DOHH2 (cell line): ENCODE results near the gene CPNE1.

Experiments used
- H3F3A ChIP-seq: fragments of 200-600 bp; sonication (generic), shearing (Covaris generic); 2 replicates; pipeline ENCODE4 v1.6.0; 2016; ENCODE audit warnings: antibody characterized with exemption, mild to moderate bottlenecking; ENCODE audit not compliant: control insufficient read depth, insufficient read depth
- H3K27ac ChIP-seq: fragments of 200-600 bp; sonication (generic); 2 replicates; pipeline ENCODE4 v1.5.1; 2014; ENCODE audit warnings: low read depth, mild to moderate bottlenecking, low read length, moderate library complexity
- H3K27me3 ChIP-seq: fragments of 200-600 bp; sonication (generic); 2 replicates; pipeline ENCODE4 v1.6.1; 2014; ENCODE audit warnings: mild to moderate bottlenecking, low read length, mixed read lengths; ENCODE audit not compliant: control insufficient read depth
- H3K36me3 ChIP-seq: fragments of 200-600 bp; sonication (generic); 2 replicates; pipeline ENCODE4 v1.6.1; 2014; ENCODE audit warnings: mild to moderate bottlenecking, low read length, moderate library complexity, mixed read lengths; ENCODE audit not compliant: control insufficient read depth
- H3K4me1 ChIP-seq: fragments of 200-600 bp; sonication (generic); 2 replicates; pipeline ENCODE4 v1.6.1; 2014; ENCODE audit warnings: mild to moderate bottlenecking, low read length, mixed read lengths; ENCODE audit not compliant: control insufficient read depth
- H3K4me2 ChIP-seq: fragments of 200-600 bp; sonication (generic); 2 replicates; pipeline ENCODE4 v1.6.0; 2014; ENCODE audit warnings: mild to moderate bottlenecking, low read length, moderate library complexity
- H3K4me3 ChIP-seq: fragments of 200-600 bp; sonication (generic); 2 replicates; pipeline ENCODE4 v1.5.1; 2014; ENCODE audit warnings: mild to moderate bottlenecking, low read length, mixed read lengths
- H3K79me2 ChIP-seq: fragments of 200-600 bp; sonication (generic); 2 replicates; pipeline ENCODE4 v1.6.1; 2014; ENCODE audit warnings: mild to moderate bottlenecking, low read length, mixed read lengths; ENCODE audit not compliant: control insufficient read depth
- H3K9me2 ChIP-seq: fragments of 200-600 bp; sonication (generic); replicated peaks from 2 replicates; pipeline ENCODE4 v1.6.1; 2014; ENCODE audit warnings: mild to moderate bottlenecking, low read length, mixed read lengths; ENCODE audit not compliant: control insufficient read depth
- H3K9me3 ChIP-seq: fragments of 200-600 bp; sonication (generic); 2 replicates; pipeline ENCODE4 v1.6.1; 2014; ENCODE audit warnings: antibody characterized with exemption, low read length, mixed read lengths; ENCODE audit not compliant: control insufficient read depth, insufficient read depth
- H4K20me1 ChIP-seq: fragments of 200-600 bp; sonication (generic); 2 replicates; pipeline ENCODE4 v1.6.0; 2014; ENCODE audit warnings: low read depth, mild to moderate bottlenecking, antibody characterized with exemption, low read length, moderate library complexity; ENCODE audit not compliant: control insufficient read depth, insufficient read depth
- EZH2phosphoT487 ChIP-seq: fragments of 200-600 bp; sonication (generic); IDR thresholded peaks from 2 replicates; pipeline ENCODE4 v1.6.1; 2017; ENCODE audit warnings: borderline replicate concordance, mild to moderate bottlenecking, antibody characterized with exemption, low read length, moderate library complexity, mixed read lengths
- TF ChIP-seq, protein P1 (sequence below): fragments of 200-600 bp; sonication (generic); IDR thresholded peaks from one replicate; pipeline ENCODE4 v1.5.1; 2014; ENCODE audit warnings: antibody characterized with exemption, mild to moderate bottlenecking, low read depth, low read length; ENCODE audit not compliant: poor library complexity, severe bottlenecking

Gene CPNE1

DNA sequence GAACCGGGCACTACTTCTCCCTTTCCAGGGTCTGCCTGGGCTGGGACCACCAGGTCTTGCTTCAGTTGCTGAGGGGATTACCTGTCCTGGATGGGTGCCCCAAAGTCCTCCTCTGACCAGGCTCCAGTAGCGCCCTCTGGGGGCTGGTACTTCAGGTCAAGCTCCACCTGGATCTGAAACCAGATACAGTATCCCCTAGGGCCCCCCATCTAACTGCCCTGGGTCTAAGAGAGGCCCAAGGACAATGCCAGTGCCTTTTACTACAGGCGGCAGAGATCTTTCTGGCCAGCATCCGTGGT, 60.3 kb downstream of the CPNE1 start:
- Histone ChIP-seq H3F3A (no peaks in the 10 kb centered on the region), H3K9me3 (no peaks in the 10 kb centered on the region), H3K4me2 (no peak overlapping the region), H3K36me3 (no peaks in the 10 kb centered on the region), H3K27me3 (peaks cover 23% of the 10 kb centered on the region), H4K20me1 (no peaks in the 10 kb centered on the region), H3K9me2 (no peaks in the 10 kb centered on the region), H3K79me2 (no peaks in the 10 kb centered on the region), H3K27ac (no peak overlapping the region), H3K4me1 (peaks cover 15% of the 10 kb centered on the region), H3K4me3 (no peak overlapping the region)
- TF ChIP-seq EZH2phosphoT487, result no peak
- TF ChIP-seq, protein P1, sequence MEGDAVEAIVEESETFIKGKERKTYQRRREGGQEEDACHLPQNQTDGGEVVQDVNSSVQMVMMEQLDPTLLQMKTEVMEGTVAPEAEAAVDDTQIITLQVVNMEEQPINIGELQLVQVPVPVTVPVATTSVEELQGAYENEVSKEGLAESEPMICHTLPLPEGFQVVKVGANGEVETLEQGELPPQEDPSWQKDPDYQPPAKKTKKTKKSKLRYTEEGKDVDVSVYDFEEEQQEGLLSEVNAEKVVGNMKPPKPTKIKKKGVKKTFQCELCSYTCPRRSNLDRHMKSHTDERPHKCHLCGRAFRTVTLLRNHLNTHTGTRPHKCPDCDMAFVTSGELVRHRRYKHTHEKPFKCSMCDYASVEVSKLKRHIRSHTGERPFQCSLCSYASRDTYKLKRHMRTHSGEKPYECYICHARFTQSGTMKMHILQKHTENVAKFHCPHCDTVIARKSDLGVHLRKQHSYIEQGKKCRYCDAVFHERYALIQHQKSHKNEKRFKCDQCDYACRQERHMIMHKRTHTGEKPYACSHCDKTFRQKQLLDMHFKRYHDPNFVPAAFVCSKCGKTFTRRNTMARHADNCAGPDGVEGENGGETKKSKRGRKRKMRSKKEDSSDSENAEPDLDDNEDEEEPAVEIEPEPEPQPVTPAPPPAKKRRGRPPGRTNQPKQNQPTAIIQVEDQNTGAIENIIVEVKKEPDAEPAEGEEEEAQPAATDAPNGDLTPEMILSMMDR, result peak; percentile 76

DNA sequence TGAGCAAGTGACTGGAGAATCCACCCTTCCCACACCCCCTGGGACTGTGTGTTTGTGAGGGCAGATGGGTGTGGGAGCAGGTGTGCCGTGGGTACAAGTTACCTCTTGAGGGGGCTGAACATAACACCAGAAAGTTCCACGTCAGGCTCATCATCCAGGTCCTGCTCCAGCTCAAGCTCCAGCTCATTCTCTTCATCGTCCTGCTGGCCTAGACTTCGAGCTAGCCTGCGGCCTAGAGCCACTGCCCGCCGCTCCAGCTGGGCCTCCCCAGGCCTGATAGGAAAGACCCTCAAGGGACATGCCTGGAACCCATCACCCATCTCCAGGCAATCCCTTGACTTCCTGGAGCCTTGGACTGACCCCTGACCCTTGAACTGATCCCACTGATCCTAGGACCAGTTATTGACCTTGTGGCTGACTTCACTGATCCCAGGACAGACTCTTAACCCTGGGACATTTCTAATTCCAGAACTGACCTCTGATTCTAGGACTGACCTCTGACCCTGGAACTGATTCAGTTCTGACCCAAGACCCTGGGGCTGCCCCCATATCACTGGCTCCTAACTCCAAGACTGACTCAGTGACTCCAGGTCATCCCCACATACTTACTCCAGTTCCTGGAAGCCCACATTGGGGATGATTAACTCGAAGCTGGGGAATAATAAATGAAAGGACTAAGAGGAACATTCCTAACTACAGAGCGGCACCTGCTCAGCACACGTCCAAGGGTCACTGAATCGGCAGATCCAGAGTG, 60.8 kb downstream of the CPNE1 start:
- no peaks in the 10 kb centered on the region for H3K79me2 ChIP-seq
- no peak overlapping the region for H3K4me3 ChIP-seq
- H3K4me2 ChIP-seq, result no peak overlapping the region
- no peaks in the 10 kb centered on the region for H3K9me3 ChIP-seq
- H3K9me2 ChIP-seq, result no peaks in the 10 kb centered on the region
- H3K36me3 ChIP-seq, result no peaks in the 10 kb centered on the region
- H3K4me1 ChIP-seq, result peaks cover 15% of the 10 kb centered on the region
- no peak overlapping the region for H3K27ac ChIP-seq
- H4K20me1 ChIP-seq, result no peaks in the 10 kb centered on the region
- H3F3A ChIP-seq, result no peaks in the 10 kb centered on the region
- peaks cover 26% of the 10 kb centered on the region for H3K27me3 ChIP-seq
- TF ChIP-seq, protein P1, result no peak
- TF ChIP-seq EZH2phosphoT487, result no peak

GRCh38 chr20:35602851-35603495, 61.7 kb downstream of the CPNE1 start:
- Histone ChIP-seq H3K4me3 (no peak overlapping the region), H3K9me2 (no peaks in the 10 kb centered on the region), H3K27me3 (peaks cover 31% of the 10 kb centered on the region), H3K36me3 (no peaks in the 10 kb centered on the region), H3F3A (no peaks in the 10 kb centered on the region), H3K9me3 (no peaks in the 10 kb centered on the region), H3K4me2 (no peak overlapping the region), H4K20me1 (no peaks in the 10 kb centered on the region), H3K4me1 (peaks cover 15% of the 10 kb centered on the region), H3K27ac (no peak overlapping the region), H3K79me2 (no peaks in the 10 kb centered on the region)
- TF ChIP-seq, protein P1, result no peak
- no peak for TF ChIP-seq EZH2phosphoT487
